Ascending aorta (tissue), 2 donors: ENCODE measurements around the gene PLXNA4. TPM values are rescaled to one million over a fixed set of nuclear protein-coding genes. Genes with fewer than 3 reads are reported as not detected.
A peak's percentile ranks its signal among the peaks of the same experiment; 100 is the strongest.

ENCODE experiments used
- DNase-seq, 2 donors: peaks; one replicate each; pipeline ENCODE4 v3.0.0-alpha.2; 2019; ENCODE audit warnings: low spot score in 2 of 2
- H3K27ac ChIP-seq, 2 donors: fragments of 200-600 bp; sonication (generic); one replicate each; pipeline ENCODE4 v1.5.1; 2016 to 2017; ENCODE audit warnings: mild to moderate bottlenecking in 1 of 2
- H3K27me3 ChIP-seq: fragments of 200-600 bp; sonication (generic); one replicate; pipeline ENCODE4 v1.5.1; 2017
- H3K36me3 ChIP-seq, 2 donors: fragments of 200-600 bp; sonication (generic); one replicate each; pipeline ENCODE4 v1.5.1; 2016
- H3K4me1 ChIP-seq, 2 donors: fragments of 200-600 bp; sonication (generic); one replicate each; pipeline ENCODE4 v1.5.1; 2016 to 2017; ENCODE audit warnings: mild to moderate bottlenecking in 1 of 2
- H3K4me3 ChIP-seq, 2 donors: fragments of 200-600 bp; sonication (generic); one replicate each; pipeline ENCODE4 v1.5.1; 2016 to 2017; ENCODE audit warnings: mild to moderate bottlenecking in 1 of 2
- H3K9me3 ChIP-seq, 2 donors: fragments of 200-600 bp; sonication (generic); one replicate each; pipeline ENCODE4 v1.5.1; 2016
- intact Hi-C: fragments of 100-400 bp; cut with DNase I; formaldehyde crosslinking; loops from one replicate; pipeline ENCODE4 v1.15.1; 2023
- total RNA-seq: library from RNA; depleted of rRNA; stranded (reverse); fragments of >200 nt; gene quantifications from one replicate; pipeline ENCODE4 v1.1.0, GENCODE V29; 2016
- TF ChIP-seq, protein P1 (sequence below), 3 experiments: fragments of 200-600 bp in 2 of 3; fragments of 450-650 bp in 1 of 3; sonication (generic) in 2 of 3; IDR thresholded peaks; one replicate each; pipeline ENCODE4 v1.5.1; 2016 to 2019; ENCODE audit warnings: antibody characterized with exemption in 3 of 3, mild to moderate bottlenecking in 1 of 3, moderate library complexity in 1 of 3

The PLXNA4 gene
- total RNA-seq, 1 donor from 2014 or later = 27.1 TPM

DNA sequence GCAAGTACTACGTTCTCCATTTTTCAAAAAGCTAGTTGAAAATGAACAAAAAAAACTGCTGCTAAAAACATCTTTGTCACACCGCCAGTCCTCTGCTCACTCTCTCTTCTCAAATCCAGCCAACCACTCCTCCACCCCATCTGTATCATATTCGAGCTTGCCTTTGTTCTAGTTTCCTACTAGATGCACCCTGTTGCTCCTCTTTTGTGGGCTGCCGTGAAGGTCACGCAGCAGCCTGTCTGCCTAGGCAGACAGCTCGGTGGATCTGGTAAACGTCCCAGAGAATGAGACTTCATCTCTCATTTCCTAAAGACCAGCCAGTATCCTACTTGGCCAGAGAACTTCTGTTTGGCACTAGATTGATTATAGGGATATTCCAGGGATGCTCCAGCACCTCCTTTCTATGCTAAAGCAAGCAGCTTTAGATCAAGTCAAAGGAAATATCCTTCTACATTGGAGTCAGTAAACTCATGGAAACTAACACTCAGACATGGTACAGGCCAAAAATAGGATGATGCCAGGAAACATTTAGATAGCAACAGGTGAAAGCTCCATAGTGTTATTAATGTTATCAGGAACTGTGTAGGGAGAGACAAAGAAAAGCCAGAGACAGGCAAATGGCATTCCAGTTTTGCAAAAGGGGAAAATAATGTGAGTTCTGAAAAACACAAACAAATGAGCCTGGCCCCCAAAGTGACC lies 8.7 kb upstream of the PLXNA4 start:
- H3K4me3 ChIP-seq = no peak overlapping the region
- intact Hi-C loops = no loop called here

DNA sequence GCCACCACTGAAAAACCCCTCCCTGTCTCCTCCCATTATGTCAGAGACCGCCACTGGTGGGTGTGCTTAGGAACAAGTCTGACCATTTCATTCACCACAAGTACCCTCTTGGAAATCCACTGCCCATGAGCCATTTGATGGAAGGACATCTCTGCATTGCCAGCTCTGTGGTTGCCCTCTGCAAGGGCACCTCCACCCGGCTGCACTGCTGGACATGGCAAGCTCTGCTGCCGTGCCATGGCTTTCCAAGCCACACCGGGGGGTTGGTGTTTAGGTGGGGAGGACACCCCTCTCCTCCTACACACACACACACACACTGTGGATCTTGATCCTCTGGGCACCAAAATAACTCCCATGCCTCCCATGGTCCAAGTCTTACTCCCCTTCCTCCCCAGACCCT lies 5.2 kb upstream of the PLXNA4 start:
- TF ChIP-seq, protein P1, sequence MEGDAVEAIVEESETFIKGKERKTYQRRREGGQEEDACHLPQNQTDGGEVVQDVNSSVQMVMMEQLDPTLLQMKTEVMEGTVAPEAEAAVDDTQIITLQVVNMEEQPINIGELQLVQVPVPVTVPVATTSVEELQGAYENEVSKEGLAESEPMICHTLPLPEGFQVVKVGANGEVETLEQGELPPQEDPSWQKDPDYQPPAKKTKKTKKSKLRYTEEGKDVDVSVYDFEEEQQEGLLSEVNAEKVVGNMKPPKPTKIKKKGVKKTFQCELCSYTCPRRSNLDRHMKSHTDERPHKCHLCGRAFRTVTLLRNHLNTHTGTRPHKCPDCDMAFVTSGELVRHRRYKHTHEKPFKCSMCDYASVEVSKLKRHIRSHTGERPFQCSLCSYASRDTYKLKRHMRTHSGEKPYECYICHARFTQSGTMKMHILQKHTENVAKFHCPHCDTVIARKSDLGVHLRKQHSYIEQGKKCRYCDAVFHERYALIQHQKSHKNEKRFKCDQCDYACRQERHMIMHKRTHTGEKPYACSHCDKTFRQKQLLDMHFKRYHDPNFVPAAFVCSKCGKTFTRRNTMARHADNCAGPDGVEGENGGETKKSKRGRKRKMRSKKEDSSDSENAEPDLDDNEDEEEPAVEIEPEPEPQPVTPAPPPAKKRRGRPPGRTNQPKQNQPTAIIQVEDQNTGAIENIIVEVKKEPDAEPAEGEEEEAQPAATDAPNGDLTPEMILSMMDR (IDR thresholded peaks at IDR 0.05) = no peak
- Histone ChIP-seq H3K4me3 (no peak overlapping the region), H3K27me3 (no peaks in the 10 kb centered on the region), H3K27ac (no peak overlapping the region), H3K4me1 (peaks cover 0 to 4% of the 10 kb centered on the region in 2 donors), H3K36me3 (no peaks in the 10 kb centered on the region), H3K9me3 (no peaks in the 10 kb centered on the region)
- no peak for DNase-seq
- intact Hi-C loops = loop anchor here (2.0 kb wide), 3 partner anchors 637 to 893 kb away; no protein-coding TSS in a partner anchor

More for the DNA sequence above, 8.7 kb upstream of the PLXNA4 start:
- no peaks in the 10 kb centered on the region for H3K36me3 ChIP-seq
- H3K27me3 ChIP-seq = no peaks in the 10 kb centered on the region
- no peaks in the 10 kb centered on the region for H3K9me3 ChIP-seq
- H3K4me1 ChIP-seq = no peaks in the 10 kb centered on the region
- no peak overlapping the region for H3K27ac ChIP-seq
- no peak for DNase-seq
- TF ChIP-seq, protein P1 (IDR thresholded peaks at IDR 0.05) = no peak

DNA sequence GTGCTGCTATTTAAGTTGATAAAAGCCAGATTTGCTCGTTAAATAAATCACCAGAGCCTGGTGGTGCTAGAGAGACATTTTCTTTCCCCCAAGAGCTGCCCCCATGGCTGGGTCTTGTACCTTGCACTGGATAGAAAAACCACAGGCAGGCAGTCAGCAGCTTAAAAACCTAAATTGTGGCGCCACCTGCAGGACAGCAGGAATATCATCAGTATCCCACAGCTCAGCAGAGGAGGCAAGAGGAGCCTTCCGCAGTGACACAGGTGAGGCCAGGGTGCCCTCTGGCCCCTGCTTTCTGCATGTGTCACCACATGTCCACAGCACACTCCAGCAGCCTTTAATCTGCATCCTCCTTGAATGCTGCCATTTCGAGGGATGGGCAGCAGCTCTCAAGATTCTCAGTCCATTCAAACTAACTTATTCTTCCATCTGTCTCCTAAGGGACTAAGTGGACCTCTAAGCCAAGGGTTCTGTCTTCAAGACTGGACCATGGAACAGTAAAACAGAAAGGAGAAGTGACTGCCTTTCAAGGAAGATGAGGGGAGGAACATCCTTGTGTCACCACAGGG lies 4.5 kb upstream of the PLXNA4 start:
- Histone ChIP-seq H3K36me3 (no peaks in the 10 kb centered on the region), H3K4me3 (no peak overlapping the region), H3K27ac (no peak overlapping the region), H3K4me1 (peaks cover 0 to 9% of the 10 kb centered on the region in 2 donors), H3K9me3 (no peaks in the 10 kb centered on the region), H3K27me3 (no peaks in the 10 kb centered on the region)
- intact Hi-C loops = loop anchor here (1.0 to 2.0 kb wide), 4 partner anchors 262 to 892 kb away; no protein-coding TSS in a partner anchor
- DNase-seq = peak in 1 of 2 donors; percentile 82
- TF ChIP-seq, protein P1 (IDR thresholded peaks at IDR 0.05) = peak; percentile 73 to 79 (median 74)

DNA sequence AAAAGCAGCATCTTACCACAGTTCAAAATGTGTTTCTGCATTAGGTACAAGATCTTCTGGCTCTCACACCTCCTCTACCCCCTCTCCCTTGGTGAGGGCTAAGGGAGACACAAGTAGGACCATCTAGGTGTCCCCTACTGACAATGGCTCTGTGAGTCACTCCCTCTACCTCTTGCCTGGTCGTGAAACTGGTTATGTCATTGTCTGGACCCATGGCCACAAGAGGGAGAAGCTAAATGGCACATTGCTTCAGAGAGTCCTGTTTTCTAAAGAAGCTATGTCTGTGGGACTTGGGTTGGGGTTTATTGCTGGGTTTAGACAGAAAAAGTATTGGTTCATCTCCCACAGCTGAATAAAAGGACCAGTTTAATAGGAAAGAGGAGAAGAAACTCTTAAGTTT lies 4.0 kb upstream of the PLXNA4 start:
- no peak overlapping the region for H3K4me3 ChIP-seq
- H3K36me3 ChIP-seq = no peaks in the 10 kb centered on the region
- H3K27me3 ChIP-seq = no peaks in the 10 kb centered on the region
- no peak for DNase-seq
- no peaks in the 10 kb centered on the region for H3K9me3 ChIP-seq
- intact Hi-C loops = loop anchor here (1.0 to 2.0 kb wide), 4 partner anchors 262 to 891 kb away; no protein-coding TSS in a partner anchor
- TF ChIP-seq, protein P1 (IDR thresholded peaks at IDR 0.05) = no peak
- H3K4me1 ChIP-seq = peaks cover 0 to 13% of the 10 kb centered on the region in 2 donors
- H3K27ac ChIP-seq = no peak overlapping the region

DNA sequence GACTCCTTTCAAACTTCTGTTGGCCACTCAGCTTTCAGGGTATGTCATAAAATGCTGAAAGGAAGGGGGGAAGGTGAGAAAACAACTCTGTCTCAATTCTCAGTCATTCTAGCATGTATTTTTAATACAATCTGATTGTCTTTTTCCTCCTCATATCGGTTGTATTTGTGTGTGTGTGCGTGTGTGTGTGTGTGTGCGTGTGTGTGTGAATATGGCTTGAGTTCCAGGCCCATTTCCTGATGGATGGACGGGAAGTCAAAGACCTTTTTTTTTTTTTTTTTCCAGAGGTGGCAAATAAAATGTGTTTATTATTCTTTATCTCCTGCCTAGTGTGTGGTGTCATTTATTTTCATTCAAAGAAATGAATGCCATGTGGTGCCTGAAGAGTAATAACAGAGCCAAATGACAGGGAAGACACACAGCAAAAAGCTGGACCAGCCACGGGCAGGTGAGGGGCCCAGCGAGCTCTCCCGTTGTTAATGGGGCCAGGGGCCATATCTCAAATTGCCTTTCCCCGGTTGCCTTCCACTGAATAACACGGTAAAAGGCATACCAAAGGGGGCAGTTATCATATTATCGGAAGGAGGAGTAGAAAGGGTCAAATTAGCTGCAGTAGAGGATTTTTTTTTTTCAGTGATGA lies 3.1 kb upstream of the PLXNA4 start:
- intact Hi-C loops = loop anchor here (5.0 to 10.0 kb wide), 3 partner anchors 145 to 432 kb away; no protein-coding TSS in a partner anchor
- Histone ChIP-seq H3K4me1 (peaks cover 0 to 19% of the 10 kb centered on the region in 2 donors), H3K36me3 (no peaks in the 10 kb centered on the region), H3K4me3 (no peak overlapping the region), H3K9me3 (no peaks in the 10 kb centered on the region), H3K27me3 (no peaks in the 10 kb centered on the region), H3K27ac (no peak overlapping the region)
- TF ChIP-seq, protein P1 (IDR thresholded peaks at IDR 0.05) = no peak
- no peak for DNase-seq
